Adrenal gland (tissue), 5 donors: ENCODE results near the gene ANKRD6.

ENCODE experiments used
- CTCF ChIP-seq, 6 experiments: fragments of 450-650 bp in 4 of 6; fragments of 200-600 bp in 2 of 6; sonication (generic) in 1 of 6; IDR thresholded peaks; 1 replicate in 5 of 6; 2 replicates in 1 of 6; pipeline versions ENCODE4 v1.5.1 to v1.8.0; 2016 to 2021; ENCODE audit warnings: antibody characterized with exemption in 6 of 6, mild to moderate bottlenecking in 2 of 6, moderate library complexity in 1 of 6
- POLR2A ChIP-seq, 2 donors: fragments of 450-650 bp; IDR thresholded peaks; one replicate each; pipeline ENCODE4 v1.6.1; 2017; ENCODE audit warnings: antibody characterized with exemption in 2 of 2, mild to moderate bottlenecking in 2 of 2, moderate library complexity in 1 of 2
- donor health status: DM: no; HTN: no; CAD: no.

DNA sequence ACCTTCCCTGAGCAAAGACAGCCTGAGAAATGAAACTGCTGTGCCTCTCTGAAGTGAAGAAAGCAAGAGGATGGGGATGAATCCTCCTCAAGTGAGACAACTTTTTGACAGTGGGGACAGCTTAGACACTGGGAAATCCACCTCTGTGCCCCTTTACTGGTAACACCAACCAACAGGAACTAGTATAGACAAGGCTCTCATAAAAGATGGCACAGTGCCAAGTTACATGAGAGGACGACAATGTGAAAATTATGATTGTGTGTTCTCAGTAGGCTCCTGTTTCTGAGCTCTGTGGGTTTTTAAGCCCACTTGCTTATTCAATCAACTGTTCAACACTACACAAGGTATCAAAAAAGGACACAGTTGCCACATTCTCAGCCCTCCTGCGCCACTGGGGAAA lies 247.2 kb downstream of the ANKRD6 start:
- TF ChIP-seq CTCF (IDR thresholded peaks at IDR 0.05) (no peak), POLR2A (IDR thresholded peaks at IDR 0.05) (no peak)
